Dedifferentiated amniotic fluid mesenchymal stem cell (primary cell): ENCODE data around the gene MCCC1.
"Not testable (repeated sequence)": the region's sequence is repeated elsewhere in the genome, so short reads cannot be mapped to it uniquely, and the experiment has no call there.

Source experiments
- DNase-seq: peaks from one replicate; pipeline ENCODE4 v3.0.0-alpha.2; 2016; ENCODE audit errors: extremely low spot score

MCCC1 gene

GRCh38 chr3:183103950-183104349, 4.7 kb upstream of the MCCC1 start:
- not testable (repeated sequence) for DNase-seq

GRCh38 chr3:183101040-183101439, 1.7 kb upstream of the MCCC1 start:
- DNase-seq = not testable (repeated sequence)

GRCh38 chr3:183100376-183100775, 1.1 kb upstream of the MCCC1 start:
- no peak for DNase-seq

- DNase-seq = no peak
Measured at GRCh38 chr3:183099838-183100204, 525 bp upstream of the MCCC1 start.

GRCh38 chr3:183098536-183099025, 715 bp downstream of the MCCC1 start:
- no peak for DNase-seq

- DNase-seq = no peak
Measured at GRCh38 chr3:183094711-183095110, 4.6 kb downstream of the MCCC1 start.

- DNase-seq = no peak
Measured at GRCh38 chr3:183092256-183092655, 7.0 kb downstream of the MCCC1 start.

- no peak for DNase-seq
Measured at GRCh38 chr3:183087184-183087583, 12.1 kb downstream of the MCCC1 start.

GRCh38 chr3:183085634-183086390, 13.5 kb downstream of the MCCC1 start:
- no peak for DNase-seq

GRCh38 chr3:183082355-183082915, 16.9 kb downstream of the MCCC1 start:
- no peak for DNase-seq

GRCh38 chr3:183081459-183082183, 17.7 kb downstream of the MCCC1 start:
- DNase-seq = no peak

- no peak for DNase-seq
Measured at GRCh38 chr3:183080628-183081027, 18.7 kb downstream of the MCCC1 start.

GRCh38 chr3:183074881-183075280, 24.4 kb downstream of the MCCC1 start:
- no peak for DNase-seq

GRCh38 chr3:183074261-183074660, 25.0 kb downstream of the MCCC1 start:
- peak; percentile 65 for DNase-seq

GRCh38 chr3:183073839-183074238, 25.5 kb downstream of the MCCC1 start:
- no peak for DNase-seq

GRCh38 chr3:183070892-183071291, 28.4 kb downstream of the MCCC1 start:
- no peak for DNase-seq

- DNase-seq = no peak
Measured at GRCh38 chr3:183069086-183069485, 30.2 kb downstream of the MCCC1 start.

- DNase-seq = not testable (repeated sequence)
Measured at GRCh38 chr3:183066891-183067290, 32.4 kb downstream of the MCCC1 start.

- DNase-seq = no peak
Measured at GRCh38 chr3:183064475-183064874, 34.8 kb downstream of the MCCC1 start.

GRCh38 chr3:183061391-183062172, 37.7 kb downstream of the MCCC1 start:
- DNase-seq = peak; percentile 35

GRCh38 chr3:183058351-183058750, 40.9 kb downstream of the MCCC1 start:
- no peak for DNase-seq

- DNase-seq = no peak
Measured at GRCh38 chr3:183050706-183051105, 48.6 kb downstream of the MCCC1 start.
